ENCODE measurements around the gene ACADS.

ACADS gene, protein sequence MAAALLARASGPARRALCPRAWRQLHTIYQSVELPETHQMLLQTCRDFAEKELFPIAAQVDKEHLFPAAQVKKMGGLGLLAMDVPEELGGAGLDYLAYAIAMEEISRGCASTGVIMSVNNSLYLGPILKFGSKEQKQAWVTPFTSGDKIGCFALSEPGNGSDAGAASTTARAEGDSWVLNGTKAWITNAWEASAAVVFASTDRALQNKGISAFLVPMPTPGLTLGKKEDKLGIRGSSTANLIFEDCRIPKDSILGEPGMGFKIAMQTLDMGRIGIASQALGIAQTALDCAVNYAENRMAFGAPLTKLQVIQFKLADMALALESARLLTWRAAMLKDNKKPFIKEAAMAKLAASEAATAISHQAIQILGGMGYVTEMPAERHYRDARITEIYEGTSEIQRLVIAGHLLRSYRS

DNA sequence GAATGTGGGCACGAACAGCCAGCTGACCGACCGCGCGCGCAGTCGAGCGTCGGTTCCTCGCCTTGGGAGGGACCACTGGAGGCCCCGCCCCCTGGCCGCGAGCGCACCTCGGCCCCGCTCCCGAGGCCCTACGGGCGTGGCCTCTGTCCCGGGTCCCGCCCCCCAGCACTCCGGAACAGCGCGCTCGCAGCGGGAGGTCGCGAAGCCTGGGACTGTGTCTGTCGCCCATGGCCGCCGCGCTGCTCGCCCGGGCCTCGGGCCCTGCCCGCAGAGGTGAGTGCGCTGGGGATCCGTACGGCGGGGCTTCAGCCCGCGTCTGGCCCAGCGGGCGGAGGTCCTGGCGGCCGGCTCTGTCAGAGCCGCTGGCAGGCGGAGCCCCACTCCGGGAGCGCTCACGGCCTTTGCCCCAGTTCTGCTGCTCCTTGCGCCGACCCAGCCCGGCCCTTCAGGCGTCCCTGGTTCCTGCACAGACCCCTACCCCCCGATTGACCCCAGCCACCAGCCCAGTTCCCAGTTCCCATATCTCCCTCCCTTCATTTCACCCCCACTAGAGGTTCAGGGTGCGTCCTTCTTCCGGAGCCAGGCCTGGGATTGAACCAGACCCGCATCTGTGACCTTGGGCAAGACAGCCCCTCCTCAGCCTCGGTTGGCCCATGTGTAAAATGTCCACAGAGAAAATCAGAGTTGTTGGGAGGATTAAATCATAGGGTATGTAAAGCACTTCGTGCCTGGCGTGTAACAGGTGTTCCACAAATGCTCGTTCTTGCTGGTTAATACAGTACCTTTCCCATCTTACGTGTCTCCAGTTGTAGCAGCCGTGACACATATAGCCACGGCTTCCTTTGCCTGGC lies at the start of gene ACADS:
TSS of gene ACADS (plus strand) at position 168 of the 851 bp plus-strand sequence. CDS start at position 228, 60 bp downstream.
- DNase-seq, result peak in 13 of 14 donors; percentile 33 to 83 (median 64)

DNA sequence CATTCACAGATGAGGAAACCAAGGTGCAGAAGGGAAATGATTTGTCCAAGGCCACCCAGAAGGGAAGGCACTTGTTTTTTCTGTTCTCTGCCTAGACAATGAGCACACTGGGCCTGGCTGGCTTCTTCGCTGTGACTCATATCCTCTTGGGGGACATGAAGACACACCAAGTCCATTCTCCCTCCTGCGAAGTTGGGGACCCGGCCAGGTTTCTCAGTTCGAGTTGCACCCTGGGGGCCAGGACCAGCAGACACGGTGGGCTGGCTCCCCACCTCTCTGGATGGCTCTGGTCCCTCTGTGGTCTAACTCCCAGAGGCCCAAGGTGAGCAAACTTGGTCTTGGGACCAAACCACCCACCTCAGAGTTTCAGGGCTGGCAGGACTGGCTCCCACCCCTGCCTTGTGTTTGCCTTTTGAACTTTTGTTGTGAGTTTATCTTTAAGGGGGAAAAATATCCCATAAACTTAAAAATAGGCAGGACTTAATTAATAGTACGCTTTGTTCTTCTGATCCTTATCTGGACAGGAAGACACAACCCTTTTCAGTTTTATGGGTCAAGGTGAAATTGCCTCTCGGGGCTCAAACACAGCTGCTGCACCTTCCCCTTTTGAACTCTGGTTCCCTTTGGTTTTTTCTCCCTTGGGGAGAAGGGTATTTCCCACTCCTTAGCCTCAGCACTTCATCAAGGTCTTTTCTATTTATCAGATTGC lies 47.7 kb upstream of the ACADS start:
- DNase-seq, result no peak

DNA sequence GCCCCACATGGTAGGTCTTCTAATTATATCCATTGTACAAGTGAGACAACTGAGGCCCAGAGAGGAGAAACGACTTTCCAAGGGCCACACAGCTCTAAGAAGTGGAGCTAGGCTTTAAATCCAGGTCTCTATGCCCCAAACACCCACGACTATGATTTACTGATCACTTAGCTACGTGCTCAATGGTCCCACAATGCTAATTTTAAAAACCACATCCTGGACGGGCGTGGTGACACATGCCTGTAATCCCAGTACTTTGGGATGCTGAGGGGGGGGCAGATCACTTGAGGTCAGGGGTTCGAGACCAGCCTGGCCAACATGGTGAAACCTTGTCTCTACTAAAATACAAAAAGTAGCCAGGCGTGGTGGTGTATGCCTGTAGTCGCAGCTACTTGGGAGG lies 47.1 kb upstream of the ACADS start:
- DNase-seq, result no peak

DNA sequence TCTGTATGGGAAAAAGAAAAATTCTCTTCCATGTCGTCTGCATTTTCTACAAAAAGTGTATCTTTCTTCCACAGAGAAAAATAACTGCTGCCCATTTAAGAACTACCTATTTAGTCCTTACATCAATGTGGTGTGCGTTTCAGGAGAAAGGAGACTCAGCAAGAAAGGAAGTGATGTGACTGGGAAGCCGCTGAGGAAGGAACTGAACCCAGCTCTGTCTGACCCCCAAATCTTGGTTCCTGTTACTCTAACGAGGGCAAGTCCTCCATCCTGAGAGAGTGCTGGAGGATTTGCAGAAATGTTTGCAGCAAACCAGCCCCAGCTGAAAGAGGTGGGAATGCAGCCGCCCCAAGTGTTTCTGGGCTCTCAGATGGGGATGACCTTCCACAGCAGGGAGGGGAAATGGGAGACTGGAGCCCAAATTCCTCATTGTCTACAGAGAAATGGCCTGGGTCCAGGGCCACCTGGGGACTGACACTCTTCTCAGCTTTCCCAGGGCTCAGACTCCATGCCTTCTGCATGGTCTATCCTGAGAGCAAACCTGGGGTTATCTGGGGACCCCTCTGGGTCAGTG lies 45.4 kb upstream of the ACADS start:
- no peak for DNase-seq

DNA sequence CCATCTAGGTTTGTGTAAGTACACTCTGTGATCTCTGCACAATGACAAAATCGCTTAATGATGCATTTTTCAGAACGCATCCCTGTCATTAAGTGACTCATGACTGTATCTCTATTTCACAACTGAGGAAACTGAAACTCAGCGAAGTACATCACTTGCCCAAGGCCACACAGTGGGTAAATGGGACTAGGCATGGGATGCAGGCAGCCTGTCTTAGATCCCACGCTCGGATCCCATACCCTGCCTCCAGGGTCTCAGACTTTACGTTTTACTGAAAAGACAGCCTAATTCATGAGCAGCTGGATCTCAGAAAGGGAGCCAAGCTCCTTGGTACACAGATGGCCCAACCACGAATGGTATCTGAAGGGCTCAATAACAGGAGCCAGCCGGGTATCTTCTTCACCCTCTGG lies 41.1 kb upstream of the ACADS start:
- no peak for DNase-seq

DNA sequence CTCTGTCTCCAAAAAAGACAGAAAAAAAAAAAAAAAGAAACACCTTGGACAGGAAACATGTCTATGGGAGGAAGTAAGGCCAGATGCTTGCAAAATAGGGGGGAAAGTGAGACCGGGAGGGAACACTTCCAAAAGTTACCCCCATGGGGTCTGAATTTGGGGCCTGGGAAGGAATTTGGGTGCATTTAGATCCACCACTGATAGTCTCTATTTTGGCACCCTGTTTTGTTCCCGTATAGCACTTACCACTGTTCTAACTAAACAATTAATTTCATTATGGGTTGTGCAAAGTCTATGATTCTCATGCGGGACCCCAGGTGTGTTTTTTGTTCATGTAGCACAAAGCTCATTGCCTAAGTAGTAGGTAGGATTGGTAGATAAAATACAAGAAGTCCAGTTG lies 40.1 kb upstream of the ACADS start:
- DNase-seq, result no peak

DNA sequence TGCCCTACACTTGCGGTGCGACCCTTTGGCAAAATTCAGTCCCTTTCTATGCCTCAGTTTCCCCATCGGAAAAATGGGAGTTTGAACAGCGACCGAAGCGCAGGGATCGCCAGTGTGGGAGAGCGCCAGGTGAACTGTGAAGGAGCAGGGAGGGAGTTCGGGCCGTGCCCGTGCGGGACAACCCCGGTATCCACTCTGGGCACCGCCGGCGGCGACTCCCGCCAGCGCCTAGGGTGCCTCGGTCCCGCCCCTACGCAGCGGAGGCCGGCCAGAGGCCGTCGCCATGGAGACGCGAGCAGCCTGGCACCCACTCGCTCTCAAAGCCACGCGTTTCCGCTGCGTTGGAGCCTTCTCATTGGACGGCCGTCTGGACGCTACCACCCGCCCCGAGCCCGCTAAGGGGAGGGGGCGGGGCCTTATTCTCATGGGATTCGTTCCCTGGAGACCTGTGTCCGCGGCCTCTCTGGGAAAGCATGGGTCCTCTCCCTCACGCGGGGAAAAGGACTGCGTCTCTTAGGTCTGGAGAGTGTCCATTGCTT lies 39.4 kb upstream of the ACADS start:
- peak; percentile 88 to 99 (median 97) for DNase-seq

DNA sequence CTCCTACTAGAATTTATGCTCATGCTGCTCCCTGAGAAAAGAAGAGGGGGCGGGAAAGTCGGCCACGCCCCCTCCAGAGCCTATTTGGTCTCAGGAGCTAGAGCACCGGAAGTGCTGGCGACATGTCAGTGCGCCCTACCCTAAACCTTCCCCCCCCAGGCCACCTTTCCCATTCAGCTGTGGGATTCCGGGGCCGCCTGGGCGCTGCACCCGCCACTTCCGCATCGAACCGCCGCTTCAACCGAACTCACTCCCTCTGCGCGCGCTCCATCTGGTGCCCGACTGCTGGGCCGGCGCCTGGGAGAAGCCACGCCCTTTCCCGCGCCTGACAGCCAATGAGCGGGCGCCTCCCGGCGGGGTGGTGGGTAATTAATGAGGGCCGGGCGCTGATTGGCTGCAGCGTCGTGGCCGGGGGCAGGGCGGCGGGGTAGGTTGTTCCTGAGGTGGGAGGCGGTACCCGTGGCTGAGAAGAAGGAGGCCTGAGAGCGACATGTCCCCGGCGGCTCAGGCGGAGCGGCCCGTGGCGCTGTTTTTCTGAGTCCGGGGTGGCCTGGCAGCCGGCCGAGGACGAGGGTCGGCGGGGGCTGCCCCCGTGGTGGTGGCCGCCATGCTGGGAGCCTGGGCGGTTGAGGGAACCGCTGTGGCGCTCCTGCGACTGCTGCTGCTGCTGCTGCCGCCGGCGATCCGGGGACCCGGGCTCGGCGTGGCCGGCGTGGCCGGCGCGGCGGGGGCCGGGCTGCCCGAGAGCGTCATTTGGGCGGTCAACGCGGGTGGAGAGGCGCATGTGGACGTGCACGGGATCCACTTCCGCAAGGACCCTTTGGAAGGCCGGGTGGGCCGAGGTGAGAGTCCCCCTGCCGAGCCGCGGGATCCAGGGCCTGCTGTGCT lies 38.7 kb upstream of the ACADS start, which contains the start of gene MLEC:
TSS of gene MLEC (plus strand) at position 460 of the 888 bp plus-strand sequence. CDS start at position 608, 148 bp downstream.
- peak; percentile 96 to 99 (median 99) for DNase-seq

DNA sequence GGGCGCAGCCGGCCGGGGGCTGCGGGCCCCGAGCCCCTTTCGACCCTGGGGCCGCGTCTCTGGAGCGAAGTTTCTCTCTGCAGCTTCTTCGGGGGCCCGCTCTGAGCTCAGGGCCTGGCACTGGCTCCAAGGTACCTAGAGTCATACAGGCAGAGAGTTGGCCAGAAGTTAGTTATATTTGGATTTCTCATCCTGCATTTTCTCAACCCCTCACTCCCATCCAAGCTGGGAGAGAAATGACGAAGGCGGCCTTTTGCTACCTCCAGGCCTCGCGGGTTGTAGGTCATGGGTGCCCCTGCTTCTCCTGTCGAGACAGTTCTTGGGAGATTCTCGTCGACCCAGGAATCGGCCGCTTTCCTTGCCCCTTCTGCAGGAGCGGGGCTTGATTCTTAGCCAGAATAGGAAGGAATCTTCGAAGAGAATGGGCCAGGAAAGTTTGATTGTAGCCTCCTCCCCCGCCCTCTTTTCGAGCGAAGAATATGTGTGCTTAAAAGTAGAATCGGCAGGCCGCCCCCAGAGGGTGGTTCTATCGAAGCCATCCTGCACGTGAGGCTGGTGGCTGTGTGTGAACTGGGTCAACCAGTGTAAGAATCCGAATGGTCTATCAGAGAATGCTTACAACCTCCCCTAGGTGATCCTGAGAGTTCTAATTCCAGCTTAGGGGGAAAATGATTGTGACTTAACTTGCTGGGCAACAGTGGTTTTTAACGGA lies 37.9 kb upstream of the ACADS start:
- DNase-seq, result peak in 3 of 14 donors; percentile 8 to 39 (median 36)

DNA sequence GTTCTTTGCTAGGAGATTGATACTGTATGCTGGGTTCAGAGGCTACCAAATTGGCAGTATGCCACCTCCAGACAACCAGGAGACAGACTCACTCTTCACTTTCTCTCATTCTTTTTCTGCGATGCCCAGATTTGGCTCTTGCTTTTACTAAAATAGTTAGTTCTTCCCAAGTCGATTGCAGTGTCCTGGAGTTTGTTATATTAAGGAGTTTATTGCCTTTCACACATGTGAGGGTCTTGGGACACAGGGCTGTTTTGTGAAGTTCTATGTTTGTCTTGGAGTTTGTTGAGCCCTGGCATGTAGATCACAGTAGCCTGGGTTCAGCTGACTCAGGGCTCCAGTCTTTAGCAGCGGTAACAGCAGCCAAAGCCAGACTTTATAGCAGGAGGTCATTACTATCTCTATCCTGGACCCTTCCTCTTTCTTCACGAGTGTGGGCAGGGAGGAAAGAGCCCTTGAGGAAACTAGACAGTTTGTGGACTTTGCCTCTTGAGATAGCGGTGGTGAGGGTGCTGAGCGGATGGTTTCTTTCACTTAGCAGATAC lies 37.0 kb upstream of the ACADS start:
- no peak for DNase-seq

DNA sequence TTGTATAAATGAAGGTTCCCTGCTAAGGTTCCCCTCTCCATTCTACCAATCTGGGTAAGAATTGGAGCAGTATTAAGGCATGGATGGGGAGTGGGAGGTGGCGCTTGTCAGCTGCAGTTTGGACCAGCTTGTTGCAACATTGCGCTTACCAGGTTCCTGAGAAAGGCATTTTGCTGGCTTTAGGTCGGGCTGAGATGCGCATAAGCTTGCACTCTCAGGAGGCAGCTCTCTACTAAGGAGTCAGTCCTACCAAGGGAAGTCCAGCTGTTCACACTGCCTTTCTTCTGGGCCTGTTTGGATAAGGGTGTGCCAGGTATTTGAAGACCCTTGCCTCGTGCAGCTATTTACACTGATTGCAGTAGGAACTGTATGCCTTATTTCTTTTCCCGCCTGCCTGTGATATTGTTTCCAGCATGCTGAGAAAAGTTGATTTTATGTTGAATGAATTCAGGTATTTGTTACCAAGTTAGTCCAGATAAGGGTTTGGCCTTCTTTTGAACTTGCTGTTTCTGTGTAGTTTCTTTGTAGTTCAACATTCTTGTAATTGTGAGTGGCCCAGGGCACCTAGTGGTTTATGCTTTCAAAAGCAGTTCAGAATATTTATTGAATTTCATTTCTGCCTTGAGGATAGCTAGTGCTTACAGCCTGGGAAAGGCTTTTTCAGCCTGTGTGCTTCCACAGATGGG lies 36.1 kb upstream of the ACADS start:
- no peak for DNase-seq

DNA sequence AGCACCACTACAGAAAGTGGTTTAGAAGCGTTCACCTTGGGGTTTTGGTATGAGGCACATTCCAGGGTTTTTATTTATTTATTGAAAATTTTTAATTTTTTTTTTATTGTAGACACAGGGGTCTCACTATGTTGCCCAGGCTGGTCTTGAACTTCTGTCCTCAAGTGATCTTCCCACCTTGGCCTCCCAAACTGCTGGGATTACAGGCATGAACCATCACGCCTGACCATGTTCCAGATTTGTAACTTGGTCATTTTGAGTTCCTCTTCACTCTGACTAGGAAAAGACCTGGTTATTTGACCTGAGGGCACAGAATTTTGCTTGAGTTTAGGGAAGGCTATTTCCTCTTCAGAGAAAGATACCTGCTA lies 35.6 kb upstream of the ACADS start:
- DNase-seq, result no peak

DNA sequence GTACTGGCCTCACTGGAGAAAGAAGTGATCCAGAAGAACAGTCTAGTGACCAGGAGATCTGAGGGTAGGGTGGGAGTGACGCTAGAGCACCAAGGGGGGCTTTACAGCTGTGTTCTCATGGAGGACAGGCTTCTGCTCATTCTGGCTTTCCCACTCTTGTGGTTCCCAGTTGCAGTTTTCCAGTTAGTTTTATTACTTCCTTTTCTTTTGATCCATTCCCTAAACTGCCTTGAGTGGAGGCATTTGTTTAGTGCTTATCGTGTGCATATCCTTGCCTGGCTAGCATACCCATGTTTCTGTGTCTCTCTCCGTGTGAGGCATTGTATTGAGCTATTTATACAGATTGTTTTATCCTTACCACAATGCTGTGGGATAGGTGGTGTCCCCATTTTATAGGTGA lies 34.6 kb upstream of the ACADS start:
- no peak for DNase-seq

DNA sequence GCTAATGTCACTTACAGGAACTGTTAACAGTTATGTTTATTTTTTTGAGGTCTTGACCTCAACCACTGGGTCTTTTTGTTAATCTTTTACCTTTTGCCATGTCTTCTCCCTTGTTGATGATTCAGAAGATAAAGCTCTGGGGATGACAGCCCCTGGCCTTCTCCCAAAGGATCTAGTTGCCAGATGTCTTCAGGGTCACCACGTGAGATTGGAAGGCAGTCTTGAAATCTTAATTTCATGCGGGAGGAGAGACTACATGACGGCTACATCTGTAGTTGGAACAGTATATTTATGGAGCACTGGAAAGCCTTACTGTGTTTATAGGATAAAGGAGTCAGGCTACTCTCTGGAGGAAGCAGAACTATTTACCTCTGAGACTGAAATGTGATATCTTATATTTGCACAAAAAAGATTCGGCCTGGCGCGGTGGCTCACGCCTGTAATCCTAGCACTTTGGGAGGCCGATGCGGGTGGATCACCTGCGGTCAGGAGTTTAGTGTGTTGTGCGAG lies 33.0 kb upstream of the ACADS start:
- DNase-seq, result no peak

DNA sequence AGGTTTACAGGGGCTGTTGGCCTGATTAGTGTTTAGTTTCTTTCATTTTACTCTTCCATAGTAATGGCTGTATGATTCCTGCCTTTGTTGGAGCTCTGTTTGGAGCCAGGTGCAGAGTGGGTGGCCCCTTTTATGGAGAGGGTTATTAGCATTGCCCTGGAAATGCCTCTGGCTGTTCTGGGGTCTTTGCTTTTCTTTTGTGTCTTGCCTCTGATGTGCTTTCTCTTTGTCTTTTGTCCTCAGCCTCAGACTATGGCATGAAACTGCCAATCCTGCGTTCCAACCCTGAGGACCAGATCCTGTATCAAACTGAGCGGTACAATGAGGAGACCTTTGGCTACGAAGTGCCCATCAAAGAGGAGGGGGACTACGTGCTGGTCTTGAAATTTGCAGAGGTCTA lies 31.8 kb upstream of the ACADS start:
- DNase-seq, result no peak

DNA sequence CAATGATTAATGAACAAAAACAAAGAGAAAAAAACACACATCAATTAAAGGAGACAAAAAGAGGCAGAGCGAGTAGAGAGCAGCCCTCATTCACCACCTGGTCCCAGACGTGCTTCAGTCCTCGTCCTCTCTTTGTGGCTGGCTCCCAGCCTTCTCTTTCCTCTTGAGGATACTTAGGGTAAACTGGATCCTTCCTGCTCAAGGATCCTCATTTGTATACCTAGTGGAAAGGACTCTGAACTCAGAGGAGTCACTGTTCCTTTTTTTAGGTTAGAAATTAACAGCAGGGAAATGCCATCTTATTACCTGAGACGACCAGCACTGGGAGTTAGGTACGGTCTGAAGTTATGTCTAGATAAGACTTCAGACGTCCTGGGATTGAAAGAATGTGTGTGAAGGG lies 29.0 kb upstream of the ACADS start:
- DNase-seq, result no peak

DNA sequence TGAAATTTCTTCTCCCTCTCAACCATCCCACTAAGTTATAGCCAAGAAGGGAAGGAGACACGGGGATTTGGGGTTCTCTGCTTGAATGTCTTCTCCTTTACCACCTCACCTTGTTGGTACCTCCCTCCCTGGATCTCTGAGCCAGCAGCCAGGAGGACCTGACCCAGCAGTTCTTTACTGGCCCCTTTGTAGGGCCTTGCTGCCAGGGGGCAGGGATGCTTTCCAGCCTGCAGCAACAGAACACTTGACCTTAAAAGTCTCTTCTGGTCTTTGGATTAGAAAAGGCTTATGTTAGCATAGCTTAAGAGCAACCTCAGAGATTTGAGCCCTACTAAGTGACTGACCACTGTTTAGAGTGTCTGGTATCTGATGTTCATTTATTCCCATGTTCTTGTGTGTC lies 28.3 kb upstream of the ACADS start:
- no peak for DNase-seq

DNA sequence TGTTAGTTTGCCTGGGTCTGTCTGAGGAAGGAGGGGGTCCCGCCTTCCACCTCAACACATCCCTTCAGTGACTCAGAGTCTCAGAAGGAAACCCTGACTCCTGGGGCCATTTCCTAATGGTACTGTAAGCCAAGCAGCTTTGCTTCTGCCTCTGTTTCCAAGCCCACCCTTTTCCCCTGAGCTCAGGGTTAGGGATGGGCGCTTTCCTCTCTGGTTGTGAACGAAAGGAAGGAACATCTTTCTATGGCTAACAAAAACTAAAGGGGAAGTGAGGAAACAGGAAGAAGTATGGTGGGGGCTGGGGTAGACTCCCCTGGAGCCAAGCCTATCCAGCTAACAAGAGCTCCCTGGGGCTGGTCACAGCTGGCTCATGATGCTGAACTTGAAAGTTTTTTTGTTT lies 27.0 kb upstream of the ACADS start:
- DNase-seq, result no peak

DNA sequence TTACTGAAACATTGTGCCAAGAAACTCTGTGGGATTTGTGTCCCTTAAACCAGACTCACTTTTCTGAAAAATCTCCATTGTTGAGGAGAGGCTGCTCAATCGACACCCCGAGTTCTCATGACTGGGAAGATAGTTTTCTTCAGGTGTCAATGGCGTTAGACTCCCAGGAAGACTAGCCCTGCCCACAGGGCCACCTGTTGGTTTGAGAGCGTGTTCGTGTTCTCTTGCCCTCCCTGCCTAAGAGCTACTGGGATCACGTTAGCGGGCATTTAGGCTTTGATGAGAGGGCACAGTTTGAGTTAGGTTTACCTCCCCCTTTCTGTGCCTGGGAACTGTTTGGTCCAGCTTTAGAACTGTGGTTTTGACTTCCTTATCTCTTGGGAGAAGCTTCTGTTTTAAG lies 26.1 kb upstream of the ACADS start:
- DNase-seq, result no peak
